SH-SY5Y (cell line): ENCODE results near the gene PDE6H.

Experiments used
- GATA2 ChIP-seq: IDR thresholded peaks from 2 replicates; pipeline ENCODE4 v1.6.1; 2011; ENCODE audit warnings: mild to moderate bottlenecking, low read depth, low read length
- GATA3 ChIP-seq: IDR thresholded peaks from 2 replicates; pipeline ENCODE4 v1.6.1; 2011; ENCODE audit warnings: low read depth, mild to moderate bottlenecking, low read length, moderate library complexity

PDE6H gene

GRCh38 chr12:14976658-14977057 is 3.8 kb downstream of the PDE6H start:
- TF ChIP-seq GATA3: no peak
- no peak for TF ChIP-seq GATA2

DNA sequence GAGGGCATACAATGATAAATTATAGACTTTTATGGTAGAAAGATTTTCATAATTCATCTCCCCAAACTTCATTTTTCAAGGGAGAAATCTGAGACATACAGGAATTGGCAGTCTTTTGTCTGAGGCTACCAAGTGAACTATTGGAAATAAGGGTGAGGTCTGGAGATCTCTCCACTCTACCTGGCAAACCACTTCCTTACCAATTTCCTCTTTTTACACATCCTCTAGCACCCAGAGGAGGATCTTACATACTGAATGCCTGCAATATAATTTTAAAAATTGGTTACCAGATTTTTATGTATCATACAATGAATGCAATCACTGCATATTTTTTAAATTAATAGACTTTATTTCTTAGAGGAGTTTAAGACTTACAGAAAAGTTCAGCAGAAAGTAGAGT is 6.6 kb downstream of the PDE6H start:
- TF ChIP-seq GATA2 (no peak), GATA3 (no peak)

- TF ChIP-seq GATA3 (no peak), GATA2 (no peak)
Observed at GRCh38 chr12:14981049-14981448, 8.2 kb downstream of the PDE6H start.

DNA sequence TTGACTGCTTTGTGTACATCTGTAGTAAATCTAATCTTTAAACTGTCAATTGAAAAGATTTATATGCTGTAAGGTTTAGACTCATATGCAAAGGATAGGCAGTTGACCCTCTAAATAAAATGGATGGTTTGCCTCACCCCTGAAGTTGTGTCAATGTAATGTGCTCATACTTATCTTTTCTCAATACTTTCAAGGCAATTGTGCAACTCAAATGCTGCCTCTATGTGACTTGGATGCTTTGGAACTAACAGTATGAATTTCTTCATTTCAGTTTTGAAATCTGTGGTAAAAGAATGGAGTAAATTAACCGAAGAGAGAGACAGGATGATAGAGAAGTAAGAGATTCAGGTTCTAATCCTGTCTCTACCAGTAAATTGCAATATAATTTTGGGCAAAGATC is 9.7 kb downstream of the PDE6H start:
- no peak for TF ChIP-seq GATA2
- TF ChIP-seq GATA3: no peak

- TF ChIP-seq GATA3: no peak
- no peak for TF ChIP-seq GATA2
Observed at GRCh38 chr12:14982991-14983390, 10.1 kb downstream of the PDE6H start.

GRCh38 chr12:14984036-14984435 is 11.2 kb downstream of the PDE6H start:
- TF ChIP-seq GATA3 (no peak), GATA2 (no peak)

DNA sequence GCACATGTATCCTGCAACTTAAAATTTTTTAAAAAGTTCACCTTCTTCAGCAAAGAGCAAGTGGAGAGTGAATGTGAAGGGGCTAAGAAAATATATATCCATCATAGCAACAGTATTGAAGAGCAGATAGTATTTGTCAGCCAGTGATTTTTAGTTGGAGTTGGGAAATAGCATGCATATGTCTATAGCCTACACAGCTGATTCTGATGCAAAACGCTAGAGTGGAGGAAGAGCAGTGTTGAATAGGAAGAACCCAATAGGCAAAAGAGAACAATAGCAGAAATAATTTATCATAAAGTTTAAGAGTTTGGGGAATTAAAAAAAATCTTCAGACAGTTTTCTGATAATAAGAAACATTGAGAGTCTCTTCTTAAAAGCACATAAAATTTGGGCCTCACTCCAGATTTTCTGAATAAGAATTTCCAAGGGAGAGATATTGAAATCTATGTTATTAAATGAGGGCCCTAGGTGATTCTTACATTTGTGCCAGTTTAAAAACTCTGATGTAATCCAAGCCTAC is 12.0 kb downstream of the PDE6H start:
- no peak for TF ChIP-seq GATA2
- no peak for TF ChIP-seq GATA3

GRCh38 chr12:14986449-14986848 is 13.6 kb downstream of the PDE6H start:
- TF ChIP-seq GATA2 (no peak), GATA3 (no peak)

- no peak for TF ChIP-seq GATA2
- no peak for TF ChIP-seq GATA3
Observed at GRCh38 chr12:14988035-14988434, 15.2 kb downstream of the PDE6H start.

GRCh38 chr12:14989790-14990189 is 16.9 kb downstream of the PDE6H start:
- TF ChIP-seq GATA3 (no peak), GATA2 (no peak)

DNA sequence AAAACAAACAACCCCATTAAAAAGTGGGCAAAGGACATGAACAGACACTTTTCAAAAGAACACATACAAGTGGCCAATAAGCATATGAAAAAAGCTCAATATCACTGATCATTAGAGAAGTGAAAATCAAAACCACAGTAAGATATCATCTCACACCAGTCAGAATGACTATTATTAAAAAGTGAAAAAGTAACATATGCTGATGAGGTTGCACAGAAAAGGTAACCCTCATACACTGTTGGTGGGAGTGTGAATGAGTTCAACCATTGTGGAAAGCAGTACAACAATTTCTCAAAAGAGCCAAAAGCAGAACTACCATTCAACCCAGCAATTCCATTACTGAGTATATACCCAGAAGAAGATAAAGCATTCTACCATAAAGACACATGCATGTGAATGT is 18.2 kb downstream of the PDE6H start:
- TF ChIP-seq GATA2 (no peak), GATA3 (no peak)

DNA sequence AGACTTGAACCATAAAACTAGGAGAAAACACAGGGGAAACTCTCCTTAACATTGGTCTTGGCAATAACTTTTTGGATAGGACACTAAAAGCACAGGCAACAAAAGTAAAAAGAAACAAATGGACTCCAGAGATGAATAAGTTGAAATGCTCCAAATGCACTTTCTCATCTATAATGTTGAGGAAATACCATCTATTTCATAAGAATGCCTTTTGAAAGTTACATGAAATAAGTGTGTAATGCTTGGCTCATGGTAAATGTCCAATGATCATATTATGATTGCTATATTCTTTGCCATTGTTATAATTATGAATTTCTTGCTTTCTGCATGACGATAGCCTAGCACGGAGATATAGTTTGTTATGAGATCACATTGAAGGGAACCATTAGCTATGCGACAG is 19.8 kb downstream of the PDE6H start:
- no peak for TF ChIP-seq GATA2
- TF ChIP-seq GATA3: no peak

GRCh38 chr12:14993117-14993516 is 20.3 kb downstream of the PDE6H start:
- TF ChIP-seq GATA2 (no peak), GATA3 (no peak)

- TF ChIP-seq GATA3: no peak
- TF ChIP-seq GATA2: no peak
Observed at GRCh38 chr12:14993537-14994266, 20.9 kb downstream of the PDE6H start.

- TF ChIP-seq GATA2 (no peak), GATA3 (no peak)
Observed at GRCh38 chr12:14994610-14995009, 21.8 kb downstream of the PDE6H start.

DNA sequence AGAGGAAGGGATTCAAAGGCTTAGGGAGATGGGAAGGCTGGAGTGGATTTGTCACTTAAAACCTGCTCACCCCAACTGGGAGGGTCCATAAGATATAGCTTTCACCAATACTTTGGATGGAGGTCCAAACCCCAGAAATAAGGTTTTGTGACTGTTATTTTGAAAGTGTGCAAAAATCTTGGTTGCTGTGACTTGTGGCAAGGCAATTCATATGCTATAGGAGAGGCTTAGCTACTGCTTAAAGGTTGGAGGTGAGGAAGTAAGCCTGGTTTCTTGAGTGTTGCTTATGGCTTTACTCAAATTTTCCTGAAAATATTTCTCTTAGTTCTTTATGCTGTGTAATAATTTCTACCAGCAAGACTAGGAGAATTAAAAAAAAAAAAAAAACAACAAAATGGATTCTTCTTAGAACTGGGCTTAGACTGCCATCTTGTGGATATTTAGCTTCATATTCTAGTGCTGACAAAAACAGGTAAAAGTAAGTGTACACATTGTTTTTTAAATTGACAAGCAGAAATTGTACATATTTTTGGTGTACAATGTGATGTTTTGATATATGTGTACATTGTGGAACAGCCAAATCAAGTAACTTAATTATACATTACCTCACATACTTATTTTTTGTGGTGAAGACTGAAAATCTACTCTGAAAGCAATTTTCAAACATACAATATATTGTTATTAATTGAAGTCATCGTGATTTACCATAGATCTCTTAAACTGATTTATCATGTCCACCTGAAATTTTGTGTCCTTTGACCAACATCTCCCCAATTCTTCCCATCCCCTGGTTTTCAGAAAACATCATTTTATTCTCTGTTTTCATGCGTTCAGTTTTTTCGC is 23.0 kb downstream of the PDE6H start:
- TF ChIP-seq GATA3 (no peak), GATA2 (no peak)
